ENCODE measurements around the gene HYAL1.
"Not testable (repeated sequence)": the region's sequence is repeated elsewhere in the genome, so short reads cannot be mapped to it uniquely, and the experiment has no call there.

The HYAL1 gene

DNA sequence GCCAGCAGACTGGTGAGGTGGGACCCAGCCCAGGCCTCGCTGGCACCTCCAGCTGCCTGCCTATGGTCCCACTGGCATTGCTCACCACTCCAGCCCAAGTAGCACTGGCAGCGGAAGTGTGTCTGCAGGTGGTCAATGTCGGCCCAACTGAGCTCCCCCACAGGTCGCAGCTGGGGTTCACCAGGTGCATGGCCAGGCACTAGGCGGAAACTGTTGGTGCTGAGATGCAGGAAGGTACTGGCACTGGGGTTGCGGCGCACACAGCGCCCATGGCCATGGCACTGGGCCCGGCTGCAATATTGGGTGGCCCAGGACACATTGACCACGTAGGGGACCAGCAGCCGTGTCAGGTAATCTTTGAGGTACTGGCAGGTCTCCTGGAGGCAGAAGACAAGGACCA is 14.8 kb upstream of the HYAL1 start:
- FAIRE-seq, result no peak
- DNase-seq (ENCODE audit: insufficient read length, low spot score), result no peak
- TF ChIP-seq, protein P1, sequence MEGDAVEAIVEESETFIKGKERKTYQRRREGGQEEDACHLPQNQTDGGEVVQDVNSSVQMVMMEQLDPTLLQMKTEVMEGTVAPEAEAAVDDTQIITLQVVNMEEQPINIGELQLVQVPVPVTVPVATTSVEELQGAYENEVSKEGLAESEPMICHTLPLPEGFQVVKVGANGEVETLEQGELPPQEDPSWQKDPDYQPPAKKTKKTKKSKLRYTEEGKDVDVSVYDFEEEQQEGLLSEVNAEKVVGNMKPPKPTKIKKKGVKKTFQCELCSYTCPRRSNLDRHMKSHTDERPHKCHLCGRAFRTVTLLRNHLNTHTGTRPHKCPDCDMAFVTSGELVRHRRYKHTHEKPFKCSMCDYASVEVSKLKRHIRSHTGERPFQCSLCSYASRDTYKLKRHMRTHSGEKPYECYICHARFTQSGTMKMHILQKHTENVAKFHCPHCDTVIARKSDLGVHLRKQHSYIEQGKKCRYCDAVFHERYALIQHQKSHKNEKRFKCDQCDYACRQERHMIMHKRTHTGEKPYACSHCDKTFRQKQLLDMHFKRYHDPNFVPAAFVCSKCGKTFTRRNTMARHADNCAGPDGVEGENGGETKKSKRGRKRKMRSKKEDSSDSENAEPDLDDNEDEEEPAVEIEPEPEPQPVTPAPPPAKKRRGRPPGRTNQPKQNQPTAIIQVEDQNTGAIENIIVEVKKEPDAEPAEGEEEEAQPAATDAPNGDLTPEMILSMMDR (IDR thresholded peaks at IDR 0.05; ENCODE audit: insufficient read depth, missing control alignments), result no peak

DNA sequence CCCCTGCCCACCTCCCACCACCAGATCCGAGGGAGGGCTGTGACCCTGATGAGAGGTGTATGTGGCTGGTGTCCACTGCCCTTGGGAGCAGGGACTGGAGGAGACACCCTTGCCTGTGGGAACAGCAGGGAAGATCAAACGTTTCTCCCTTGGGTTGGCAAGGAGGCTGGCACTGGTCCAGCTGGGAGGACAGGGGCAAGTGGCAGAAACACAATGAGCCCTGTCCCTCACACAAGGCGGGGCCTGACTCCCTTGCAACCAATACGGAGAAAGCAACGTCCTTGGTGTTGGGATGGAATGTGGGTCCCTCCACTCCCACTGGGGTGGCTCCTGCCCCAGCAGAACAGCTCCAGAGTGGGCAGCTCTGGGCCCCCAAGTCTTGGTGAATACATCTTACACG is 13.9 kb upstream of the HYAL1 start:
- no peak for DNase-seq (ENCODE audit: insufficient read length, low spot score)
- FAIRE-seq, result no peak
- TF ChIP-seq, protein P1 (IDR thresholded peaks at IDR 0.05; ENCODE audit: insufficient read depth, missing control alignments), result no peak

DNA sequence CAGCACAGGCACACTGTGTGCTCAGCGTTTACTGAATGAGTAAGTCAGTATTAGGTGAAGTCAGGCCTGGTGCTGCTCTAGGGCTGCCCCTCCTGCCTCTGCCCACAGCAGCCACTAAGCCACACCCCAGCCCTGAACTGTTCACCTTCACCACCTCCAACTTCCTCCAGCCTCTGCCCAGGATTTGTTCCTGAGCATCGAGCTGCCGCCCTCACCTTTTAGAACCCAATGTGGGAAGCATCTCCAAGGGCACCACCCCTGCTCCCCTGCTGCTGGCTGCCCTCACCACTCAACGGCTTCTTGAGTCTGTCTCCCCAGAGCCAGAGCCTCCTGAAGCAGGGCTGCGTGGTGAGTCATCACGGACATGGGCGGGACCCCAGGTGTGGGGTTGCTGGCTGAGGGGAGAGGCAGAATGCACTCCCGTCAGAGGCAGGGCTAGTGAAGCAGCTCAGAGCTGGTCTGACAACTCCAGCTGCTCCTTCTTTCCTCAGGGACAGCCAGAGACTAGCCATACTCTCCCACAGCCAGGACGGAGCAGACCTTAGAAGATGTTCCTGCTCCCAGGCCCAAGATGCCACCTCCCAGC is 13.4 kb upstream of the HYAL1 start:
- FAIRE-seq (no peak), DNase-seq (ENCODE audit: insufficient read length, low spot score) (no peak)
- TF ChIP-seq, protein P1 (IDR thresholded peaks at IDR 0.05; ENCODE audit: insufficient read depth, missing control alignments), result no peak

DNA sequence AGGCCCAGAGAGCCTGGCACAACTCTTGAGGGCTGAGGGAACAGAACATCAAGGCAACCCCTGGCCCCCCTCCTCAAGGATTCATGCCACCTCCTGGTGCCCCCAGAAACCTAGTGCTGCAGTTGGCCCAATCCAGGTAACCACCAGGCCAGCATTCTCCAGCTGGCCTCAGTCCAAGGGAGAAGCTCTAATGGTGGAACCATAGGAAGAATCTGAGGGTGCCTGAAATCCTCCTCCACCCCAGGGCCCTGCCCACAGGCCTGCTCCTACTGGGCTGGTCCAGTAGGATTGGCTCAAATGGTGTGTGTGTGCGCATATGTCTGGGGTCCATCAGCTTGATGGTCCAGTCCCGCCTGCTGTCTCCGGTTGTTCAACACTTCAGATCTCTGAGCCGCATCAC is 11.4 kb upstream of the HYAL1 start:
- TF ChIP-seq, protein P1 (IDR thresholded peaks at IDR 0.05; ENCODE audit: insufficient read depth, missing control alignments), result no peak
- no peak for FAIRE-seq

DNA sequence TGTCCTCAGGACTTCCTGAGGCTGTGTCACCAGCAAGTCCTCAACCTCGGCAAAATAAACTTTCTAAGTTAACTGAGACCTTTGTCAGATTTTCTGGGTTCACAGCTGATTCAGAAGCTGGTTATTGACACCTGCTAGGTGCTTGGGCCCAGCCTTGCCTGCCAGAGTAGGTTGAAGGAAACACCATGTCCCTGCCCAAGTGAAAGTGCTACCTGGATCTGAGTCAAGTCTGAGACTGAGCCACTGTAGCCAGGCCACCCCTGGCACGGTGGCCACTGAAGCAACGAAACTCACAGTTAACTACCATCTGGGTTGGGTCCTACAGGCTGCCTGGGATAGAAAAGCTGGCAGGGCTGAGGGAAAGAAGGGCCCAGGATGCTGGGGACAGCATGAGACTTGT is 11.0 kb upstream of the HYAL1 start:
- TF ChIP-seq, protein P1 (IDR thresholded peaks at IDR 0.05; ENCODE audit: insufficient read depth, missing control alignments), result no peak
- FAIRE-seq, result no peak
- DNase-seq (ENCODE audit: insufficient read length, low spot score), result no peak

More for the DNA sequence above, 11.4 kb upstream of the HYAL1 start:
- DNase-seq (ENCODE audit: insufficient read length, low spot score), result no peak

DNA sequence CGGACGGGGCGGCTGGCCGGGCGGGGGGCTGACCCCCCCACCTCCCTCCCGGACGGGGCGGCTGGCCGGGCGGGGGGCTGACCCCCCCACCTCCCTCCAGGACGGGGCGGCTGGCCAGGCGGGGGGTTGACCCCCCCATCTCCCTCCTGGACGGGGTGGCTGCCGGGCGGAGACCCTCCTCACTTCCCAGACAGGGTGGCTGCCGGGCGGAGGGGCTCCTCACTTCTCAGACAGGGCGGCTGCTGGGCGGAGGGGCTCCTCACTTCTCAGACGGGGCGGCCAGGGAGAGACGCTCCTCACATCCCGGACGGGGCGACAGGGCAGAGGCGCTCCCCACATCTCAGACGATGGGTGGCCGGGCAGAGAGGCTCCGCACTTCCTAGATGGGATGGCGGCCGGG is 8.7 kb upstream of the HYAL1 start:
- not testable (repeated sequence) for FAIRE-seq; DNase-seq (ENCODE audit: insufficient read length, low spot score)

DNA sequence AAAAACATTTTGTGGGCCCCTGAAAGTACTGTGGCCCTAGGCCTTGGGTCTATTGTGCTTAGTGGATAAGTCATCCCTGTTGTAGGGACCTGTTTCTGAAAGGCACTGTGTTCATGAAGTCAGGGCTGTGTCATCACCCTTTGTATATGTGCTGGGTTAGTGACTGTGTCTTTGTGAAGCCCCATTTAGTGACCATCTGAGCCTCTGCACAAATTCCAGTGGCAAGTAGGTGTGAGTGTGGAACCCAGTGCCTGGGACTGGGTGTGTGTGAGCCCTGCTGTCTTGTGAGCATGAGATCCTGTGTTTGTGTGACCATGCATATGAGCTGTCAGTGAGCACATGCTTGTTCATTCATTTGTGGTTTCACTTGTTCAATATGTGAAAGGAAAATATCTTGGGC is 1.2 kb upstream of the HYAL1 start:
- DNase-seq (ENCODE audit: insufficient read length, low spot score), result no peak
- TF ChIP-seq, protein P1 (IDR thresholded peaks at IDR 0.05; ENCODE audit: insufficient read depth, missing control alignments), result no peak
- no peak for FAIRE-seq

All from D721Med (cell line).